Spleen (tissue), 7 donors: ENCODE data around the gene ODAD4.

Experiments used
- CTCF ChIP-seq, 11 experiments: fragments of 200-600 bp in 7 of 11; fragments of 450-650 bp in 4 of 11; sonication (generic) in 4 of 11; IDR thresholded peaks in 8 of 11; conservative IDR thresholded peaks in 3 of 11; 1 replicate in 7 of 11; 2 replicates in 4 of 11; pipeline versions ENCODE4 v1.4.0 to v1.8.0; 2016 to 2021; ENCODE audit warnings: antibody characterized with exemption in 11 of 11, inconsistent platforms in 4 of 11, mild to moderate bottlenecking in 1 of 11
- POLR2A ChIP-seq, 3 donors: fragments of 450-650 bp; IDR thresholded peaks; one replicate each; pipeline ENCODE4 v1.5.1; 2017; ENCODE audit warnings: antibody characterized with exemption in 3 of 3, mild to moderate bottlenecking in 1 of 3
- POLR2AphosphoS5 ChIP-seq, 3 donors: sonication (generic); formaldehyde crosslinking; IDR thresholded peaks; one replicate each; pipeline ENCODE4 v1.5.1; 2017; ENCODE audit warnings: antibody characterized with exemption in 3 of 3
- donor health status: DM: no; HTN: no; CAD: no; lungs with moderate emphysema.
- donor health status: DM: no; HTN: no; CAD: no.
- donor health status: DM: no; HTN: no; CAD: no.

GRCh38 chr17:41882756-41883155 is 47.7 kb upstream of the ODAD4 start:
- TF ChIP-seq CTCF (IDR thresholded peaks at IDR 0.05 in 8 of 11, conservative IDR thresholded peaks at IDR 0.05 in 3 of 11) (no peak), POLR2A (IDR thresholded peaks at IDR 0.05) (no peak), POLR2AphosphoS5 (IDR thresholded peaks at IDR 0.05) (no peak)
